Measurements from ENCODE around the gene PSMB7. TPM values are rescaled to one million over a fixed set of nuclear protein-coding genes. Genes with fewer than 3 reads are reported as not detected.

The PSMB7 gene
- total RNA-seq, 2 experiments from 2014 or later: 164 to 186 TPM

DNA sequence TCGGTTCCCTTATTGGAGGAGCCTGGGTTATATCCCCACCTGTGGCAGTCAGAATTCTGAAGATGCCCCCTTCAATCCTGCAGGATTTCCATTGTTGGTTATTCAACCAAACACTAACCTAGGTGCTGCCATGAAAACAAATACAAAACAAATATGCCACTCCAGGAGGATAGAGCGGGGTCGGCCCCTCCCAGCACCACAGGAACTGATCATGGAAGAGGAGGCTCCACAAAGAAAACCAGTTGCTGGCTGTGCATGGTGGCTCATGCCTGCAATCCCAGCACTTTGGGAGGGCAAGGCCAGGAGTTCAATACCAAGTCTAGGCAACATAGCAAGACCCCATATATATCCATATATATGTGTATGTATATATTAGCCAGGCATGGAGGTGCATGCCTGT is 21.8 kb upstream of the PSMB7 start:
- BruUV-seq (replicated peaks): no TSS peak
- DNase-seq (ENCODE audit: low spot score): no peak
- no peak overlapping the region for H3K4me3 ChIP-seq (ENCODE audit: low read depth, low read length, poor library complexity, severe bottlenecking)
- TF ChIP-seq EZH2phosphoT487 (IDR thresholded peaks at IDR 0.05; ENCODE audit: borderline replicate concordance, low read depth, low read length) (no peak), CTCF (conservative IDR thresholded peaks at IDR 0.05; ENCODE audit: low read length) (no peak)
- ChIA-PET CTCF (ENCODE audit: unreplicated experiment) (no interaction called here), POLR2A (no interaction called here)
- intact Hi-C loops (cut with micrococcal nuclease; ENCODE audit: unreplicated experiment): no loop called here
- H3K9me3 ChIP-seq (ENCODE audit: low read length): no peaks in the 10 kb centered on the region
- H4K20me1 ChIP-seq (ENCODE audit: insufficient read depth, low read length): no peaks in the 10 kb centered on the region
- H3K4me1 ChIP-seq (ENCODE audit: insufficient read depth, low read length, poor library complexity, severe bottlenecking): no peaks in the 10 kb centered on the region
- H3K4me2 ChIP-seq (ENCODE audit: low read length): no peak overlapping the region
- no peaks in the 10 kb centered on the region for H3K9me2 ChIP-seq (ENCODE audit: insufficient read depth, low read length)
- H3K36me3 ChIP-seq (ENCODE audit: insufficient read depth, low read length): no peaks in the 10 kb centered on the region
- H2AFZ ChIP-seq (ENCODE audit: low read length): no peak overlapping the region
- no peaks in the 10 kb centered on the region for H3K79me2 ChIP-seq (ENCODE audit: insufficient read depth, low read depth, low read length)
- H3K27ac ChIP-seq (ENCODE audit: low read depth, low read length, poor library complexity, severe bottlenecking): no peak overlapping the region

DNA sequence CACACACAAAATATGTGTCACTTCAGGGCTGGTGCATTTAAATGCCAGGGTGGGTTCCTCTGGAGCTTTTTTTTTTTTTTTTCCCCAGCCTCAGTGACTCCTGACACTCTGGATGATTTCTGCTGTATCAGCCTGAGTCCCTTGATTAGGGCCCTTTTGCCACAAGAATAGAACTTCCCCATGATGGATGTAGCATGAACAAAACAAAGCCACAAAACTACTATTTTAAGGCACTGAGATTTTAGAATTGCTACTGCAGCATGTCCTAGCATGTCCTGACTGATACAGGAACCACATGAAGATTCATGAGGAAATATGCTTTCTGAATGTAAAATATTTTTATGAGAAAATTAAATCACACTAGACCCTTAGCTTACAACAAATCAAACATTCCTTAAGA is 21.1 kb upstream of the PSMB7 start:
- intact Hi-C loops (cut with micrococcal nuclease; ENCODE audit: unreplicated experiment): no loop called here
- no peaks in the 10 kb centered on the region for H3K4me1 ChIP-seq (ENCODE audit: insufficient read depth, low read length, poor library complexity, severe bottlenecking)
- H3K4me2 ChIP-seq (ENCODE audit: low read length): no peak overlapping the region
- H2AFZ ChIP-seq (ENCODE audit: low read length): no peak overlapping the region
- H3K9me2 ChIP-seq (ENCODE audit: insufficient read depth, low read length): no peaks in the 10 kb centered on the region
- H3K9me3 ChIP-seq (ENCODE audit: low read length): no peaks in the 10 kb centered on the region
- TF ChIP-seq CTCF (conservative IDR thresholded peaks at IDR 0.05; ENCODE audit: low read length) (no peak), EZH2phosphoT487 (IDR thresholded peaks at IDR 0.05; ENCODE audit: borderline replicate concordance, low read depth, low read length) (no peak)
- H3K27ac ChIP-seq (ENCODE audit: low read depth, low read length, poor library complexity, severe bottlenecking): no peak overlapping the region
- H3K36me3 ChIP-seq (ENCODE audit: insufficient read depth, low read length): no peaks in the 10 kb centered on the region
- BruUV-seq (replicated peaks): no TSS peak
- ChIA-PET POLR2A (interaction anchor here (0.6 to 0.7 kb wide), 2 partner anchors 30 to 864 kb away, joined by 3 to 4 read pairs; no protein-coding TSS in a partner anchor), CTCF (ENCODE audit: unreplicated experiment) (no interaction called here)
- H3K4me3 ChIP-seq (ENCODE audit: low read depth, low read length, poor library complexity, severe bottlenecking): no peak overlapping the region
- no peaks in the 10 kb centered on the region for H3K79me2 ChIP-seq (ENCODE audit: insufficient read depth, low read depth, low read length)
- H4K20me1 ChIP-seq (ENCODE audit: insufficient read depth, low read length): no peaks in the 10 kb centered on the region
- no peak for DNase-seq (ENCODE audit: low spot score)

GRCh38 chr9:124429530-124429867 is 14.3 kb upstream of the PSMB7 start:
- no TSS peak for BruUV-seq (replicated peaks)
- ChIA-PET CTCF (ENCODE audit: unreplicated experiment) (interaction anchor here (1.4 kb wide), 1 partner anchor 10 kb away, joined by 7 read pairs; no protein-coding TSS in a partner anchor), POLR2A (interaction anchor here (0.9 to 1.1 kb wide), 2 partner anchors 10 to 11 kb away, joined by 3 read pairs; no protein-coding TSS in a partner anchor)
- no peaks in the 10 kb centered on the region for H3K9me3 ChIP-seq (ENCODE audit: low read length)
- H3K4me3 ChIP-seq (ENCODE audit: low read depth, low read length, poor library complexity, severe bottlenecking): no peak overlapping the region
- TF ChIP-seq CTCF (conservative IDR thresholded peaks at IDR 0.05; ENCODE audit: low read length) (no peak), EZH2phosphoT487 (IDR thresholded peaks at IDR 0.05; ENCODE audit: borderline replicate concordance, low read depth, low read length) (no peak)
- no peak for DNase-seq (ENCODE audit: low spot score)
- H2AFZ ChIP-seq (ENCODE audit: low read length): no peak overlapping the region
- no peak overlapping the region for H3K27ac ChIP-seq (ENCODE audit: low read depth, low read length, poor library complexity, severe bottlenecking)
- H3K9me2 ChIP-seq (ENCODE audit: insufficient read depth, low read length): no peaks in the 10 kb centered on the region
- no peaks in the 10 kb centered on the region for H4K20me1 ChIP-seq (ENCODE audit: insufficient read depth, low read length)
- H3K4me1 ChIP-seq (ENCODE audit: insufficient read depth, low read length, poor library complexity, severe bottlenecking): no peaks in the 10 kb centered on the region
- H3K4me2 ChIP-seq (ENCODE audit: low read length): no peak overlapping the region
- no peaks in the 10 kb centered on the region for H3K79me2 ChIP-seq (ENCODE audit: insufficient read depth, low read depth, low read length)
- H3K36me3 ChIP-seq (ENCODE audit: insufficient read depth, low read length): no peaks in the 10 kb centered on the region
- intact Hi-C loops (cut with micrococcal nuclease; ENCODE audit: unreplicated experiment): no loop called here
